ENCODE results near the gene CORO2A. TPM values are rescaled to one million over a fixed set of nuclear protein-coding genes. Genes with fewer than 3 reads are reported as not detected.
A peak's percentile ranks its signal among the peaks of the same experiment; 100 is the strongest.

The CORO2A gene
- total and polyA plus RNA-seq, 10 of the 15 experiments (the other 5 are each of a cell fraction or from before 2014, with no cell fraction given) = 1.0 to 5.3 (median 3.5) TPM

GRCh38 chr9:98192503-98193335 lies at the start of gene CORO2A (continued):
- TF ChIP-seq REST (IDR thresholded peaks at IDR 0.05; ENCODE audit: low read depth, low read length) = no peak
- peak; percentile 26 for TF ChIP-seq USF1 (IDR thresholded peaks at IDR 0.05; ENCODE audit: borderline replicate concordance, extremely low read length, insufficient read depth, low read depth, low read length)
- peak; percentile 69 for TF ChIP-seq POLR2A (IDR thresholded peaks at IDR 0.05; ENCODE audit: low read depth, low read length)
- no peak for TF ChIP-seq BRCA1 (IDR thresholded peaks at IDR 0.05; ENCODE audit: low read depth, low read length)
- TF ChIP-seq PAX8 (IDR thresholded peaks at IDR 0.05) = no peak
- TF ChIP-seq WRNIP1 (IDR thresholded peaks at IDR 0.05; ENCODE audit: borderline replicate concordance, low read depth, low read length) = no peak
- TF ChIP-seq MEF2A (IDR thresholded peaks at IDR 0.05; ENCODE audit: insufficient read depth, low read depth, low read length) = no peak
- TF ChIP-seq STAT1 (conservative IDR thresholded peaks at IDR 0.05) = no peak
- TF ChIP-seq RAD21 (IDR thresholded peaks at IDR 0.05; ENCODE audit: insufficient read depth, low read depth, low read length) = 0 out of 2 replicates have a peak, but pooled peaks have one; percentile 21
- TF ChIP-seq RUNX3 (IDR thresholded peaks at IDR 0.05; ENCODE audit: low read length) = 0 out of 2 replicates have a peak, but pooled peaks have one; percentile 3
- no peak for TF ChIP-seq CHD4 (IDR thresholded peaks at IDR 0.05)
- no peak; the same call in 1 of the 2 replicates for TF ChIP-seq MLLT1 (IDR thresholded peaks at IDR 0.05)
- no peak for TF ChIP-seq RCOR1 (conservative IDR thresholded peaks at IDR 0.05; ENCODE audit: low read depth, low read length)
- TF ChIP-seq JUND (IDR thresholded peaks at IDR 0.05; ENCODE audit: low read depth, low read length) = no peak
- no peak for TF ChIP-seq ZZZ3 (IDR thresholded peaks at IDR 0.05; ENCODE audit: control insufficient read depth, insufficient read length, low read depth)
- peak in 1 of 2 experiments; percentile 72; a peak in 1 of 3 replicates for TF ChIP-seq EGR1 (IDR thresholded peaks at IDR 0.05; ENCODE audit: borderline replicate concordance in 1 of 2, low read depth in 2 of 2, low read length in 2 of 2)
- peak; percentile 82 for TF ChIP-seq GATAD2B (conservative IDR thresholded peaks at IDR 0.05; ENCODE audit: low read depth)
- TF ChIP-seq ZBED1 (IDR thresholded peaks at IDR 0.05; ENCODE audit: borderline replicate concordance) = no peak
- TF ChIP-seq FOS (IDR thresholded peaks at IDR 0.05; ENCODE audit: borderline replicate concordance, extremely low read depth, insufficient read length) = no peak
- no peak for TF ChIP-seq ATF2 (IDR thresholded peaks at IDR 0.05; ENCODE audit: low read length)
- TF ChIP-seq SIN3A (IDR thresholded peaks at IDR 0.05; ENCODE audit: low read depth, low read length) = 0 out of 2 replicates have a peak, but pooled peaks have one; percentile 9
- TF ChIP-seq SPI1 (IDR thresholded peaks at IDR 0.05; ENCODE audit: borderline replicate concordance, insufficient read depth, low read depth, low read length) = no peak
- no peak for TF ChIP-seq IRF4 (IDR thresholded peaks at IDR 0.05; ENCODE audit: low read depth, low read length)
- no peak for TF ChIP-seq FOXK2 (IDR thresholded peaks at IDR 0.05)
